ENCODE measurements around the gene CPNE4.

CPNE4 gene

GRCh38 chr3:131881777-131882176 is 153.0 kb downstream of the CPNE4 start:
- peaks cover 10% of the 10 kb centered on the region for H3K4me1 ChIP-seq (ENCODE audit: control insufficient read depth, insufficient read depth, low read length)
- no peak overlapping the region for H3K9ac ChIP-seq (ENCODE audit: low read depth, low read length)
- H3K27me3 ChIP-seq (ENCODE audit: control insufficient read depth, insufficient read depth, low read length): no peaks in the 10 kb centered on the region
- H3K9me3 ChIP-seq (replicated peaks; ENCODE audit: low read length): no peaks in the 10 kb centered on the region
- H3K36me3 ChIP-seq (ENCODE audit: insufficient read depth, low read length): no peaks in the 10 kb centered on the region
- H3K4me2 ChIP-seq (ENCODE audit: low read length): no peak overlapping the region
- H3K4me3 ChIP-seq (ENCODE audit: low read length): no peak overlapping the region

DNA sequence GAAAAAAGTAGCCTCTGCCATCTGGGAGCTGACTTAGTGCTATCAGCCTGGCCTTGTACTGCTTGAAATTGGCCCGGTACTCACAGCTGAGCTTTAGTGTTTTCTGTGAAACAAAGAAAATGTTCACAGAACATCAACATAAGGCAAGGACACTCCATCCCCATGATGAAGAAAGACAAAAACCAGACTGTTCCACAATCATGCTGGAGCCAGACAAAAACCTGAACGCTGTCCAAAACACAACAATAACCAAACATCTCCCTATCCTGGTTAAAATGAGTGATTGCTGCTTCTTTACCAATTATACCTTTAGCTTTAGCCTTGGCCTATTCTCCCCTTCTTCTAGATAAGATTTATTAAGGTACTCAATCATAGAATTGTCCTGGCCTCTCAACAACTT is 153.9 kb downstream of the CPNE4 start:
- no peaks in the 10 kb centered on the region for H3K36me3 ChIP-seq (ENCODE audit: insufficient read depth, low read length)
- no peaks in the 10 kb centered on the region for H3K27me3 ChIP-seq (ENCODE audit: control insufficient read depth, insufficient read depth, low read length)
- H3K4me2 ChIP-seq (ENCODE audit: low read length): no peak overlapping the region
- no peak overlapping the region for H3K9ac ChIP-seq (ENCODE audit: low read depth, low read length)
- peaks cover 10% of the 10 kb centered on the region for H3K4me1 ChIP-seq (ENCODE audit: control insufficient read depth, insufficient read depth, low read length)
- no peaks in the 10 kb centered on the region for H3K9me3 ChIP-seq (replicated peaks; ENCODE audit: low read length)
- H3K4me3 ChIP-seq (ENCODE audit: low read length): no peak overlapping the region

DNA sequence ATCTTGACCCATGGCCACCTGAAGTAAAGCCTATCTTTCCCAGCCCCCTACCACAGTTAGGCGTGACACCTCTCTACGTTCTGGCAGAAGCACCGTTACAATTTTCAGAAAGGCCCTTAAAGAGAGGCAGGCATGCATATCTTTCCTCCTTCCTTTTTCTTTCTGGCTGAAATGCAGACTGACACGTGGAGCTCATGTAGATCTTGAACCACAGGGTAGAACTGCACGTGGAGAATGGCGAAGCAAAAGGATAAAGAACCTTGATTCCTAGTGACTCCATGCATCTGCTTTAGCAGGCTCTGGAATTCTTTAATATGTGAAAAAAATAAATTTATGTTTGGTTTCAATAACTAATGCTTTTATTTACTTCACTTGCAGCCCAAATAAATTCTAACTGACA is 166.6 kb downstream of the CPNE4 start:
- Histone ChIP-seq H3K4me2 (ENCODE audit: low read length) (no peak overlapping the region), H3K4me1 (ENCODE audit: control insufficient read depth, insufficient read depth, low read length) (no peaks in the 10 kb centered on the region), H3K9me3 (replicated peaks; ENCODE audit: low read length) (no peaks in the 10 kb centered on the region), H3K4me3 (ENCODE audit: low read length) (no peak overlapping the region), H3K36me3 (ENCODE audit: insufficient read depth, low read length) (no peaks in the 10 kb centered on the region), H3K27me3 (ENCODE audit: control insufficient read depth, insufficient read depth, low read length) (peaks cover 7% of the 10 kb centered on the region), H3K9ac (ENCODE audit: low read depth, low read length) (no peak overlapping the region)

DNA sequence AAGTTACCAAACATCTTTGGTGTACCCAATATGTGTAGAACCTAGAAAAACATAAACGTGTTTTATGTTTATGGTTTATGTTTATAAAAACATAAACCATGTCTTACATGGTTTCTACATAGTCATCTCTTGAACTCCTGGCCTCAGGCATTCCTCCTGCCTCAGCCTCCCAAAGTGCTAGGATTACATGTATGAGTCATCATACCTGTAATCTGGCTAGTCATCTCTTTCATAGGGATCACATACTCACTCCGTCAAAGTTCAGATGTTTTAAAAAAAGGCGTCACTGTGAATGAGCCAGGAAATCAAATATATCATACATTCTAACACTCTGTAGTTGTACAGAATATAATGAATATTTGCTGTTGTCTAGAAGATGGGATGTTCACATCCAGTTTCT is 178.6 kb downstream of the CPNE4 start:
- Histone ChIP-seq H3K36me3 (ENCODE audit: insufficient read depth, low read length) (no peaks in the 10 kb centered on the region), H3K4me1 (ENCODE audit: control insufficient read depth, insufficient read depth, low read length) (no peaks in the 10 kb centered on the region), H3K9me3 (replicated peaks; ENCODE audit: low read length) (no peaks in the 10 kb centered on the region), H3K4me3 (ENCODE audit: low read length) (no peak overlapping the region), H3K4me2 (ENCODE audit: low read length) (no peak overlapping the region), H3K9ac (ENCODE audit: low read depth, low read length) (no peak overlapping the region), H3K27me3 (ENCODE audit: control insufficient read depth, insufficient read depth, low read length) (no peaks in the 10 kb centered on the region)

DNA sequence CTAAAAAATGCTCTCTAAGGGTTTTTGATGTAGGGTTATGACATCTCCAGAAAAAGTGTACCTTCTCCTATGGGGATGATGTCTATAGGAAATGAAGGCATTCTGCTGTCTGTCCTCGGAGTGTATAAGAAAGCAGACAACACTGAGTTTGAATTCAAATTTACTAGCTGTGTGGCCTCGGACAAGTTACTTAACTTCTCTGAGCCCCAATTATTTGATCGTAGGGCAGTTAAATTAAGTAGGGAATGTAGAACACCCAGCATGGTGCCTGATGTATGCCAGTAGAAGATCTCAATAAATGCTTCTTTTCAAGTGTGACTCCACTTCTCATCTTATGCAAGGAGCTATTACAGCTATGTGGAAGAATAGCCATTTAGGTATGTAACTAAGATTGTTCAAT is 184.6 kb downstream of the CPNE4 start:
- H3K27me3 ChIP-seq (ENCODE audit: control insufficient read depth, insufficient read depth, low read length): peaks cover 3% of the 10 kb centered on the region
- H3K4me1 ChIP-seq (ENCODE audit: control insufficient read depth, insufficient read depth, low read length): no peaks in the 10 kb centered on the region
- H3K9ac ChIP-seq (ENCODE audit: low read depth, low read length): no peak overlapping the region
- no peak overlapping the region for H3K4me3 ChIP-seq (ENCODE audit: low read length)
- H3K36me3 ChIP-seq (ENCODE audit: insufficient read depth, low read length): no peaks in the 10 kb centered on the region
- H3K9me3 ChIP-seq (replicated peaks; ENCODE audit: low read length): no peaks in the 10 kb centered on the region
- no peak overlapping the region for H3K4me2 ChIP-seq (ENCODE audit: low read length)

- Histone ChIP-seq H3K9me3 (replicated peaks; ENCODE audit: low read length) (no peaks in the 10 kb centered on the region), H3K9ac (ENCODE audit: low read depth, low read length) (no peak overlapping the region), H3K27me3 (ENCODE audit: control insufficient read depth, insufficient read depth, low read length) (peaks cover 3% of the 10 kb centered on the region), H3K4me1 (ENCODE audit: control insufficient read depth, insufficient read depth, low read length) (no peaks in the 10 kb centered on the region), H3K4me3 (ENCODE audit: low read length) (no peak overlapping the region), H3K36me3 (ENCODE audit: insufficient read depth, low read length) (no peaks in the 10 kb centered on the region), H3K4me2 (ENCODE audit: low read length) (no peak overlapping the region)
Observed at GRCh38 chr3:131849616-131850015, 185.2 kb downstream of the CPNE4 start.

- H3K9me3 ChIP-seq (replicated peaks; ENCODE audit: low read length): no peaks in the 10 kb centered on the region
- no peaks in the 10 kb centered on the region for H3K4me1 ChIP-seq (ENCODE audit: control insufficient read depth, insufficient read depth, low read length)
- H3K27me3 ChIP-seq (ENCODE audit: control insufficient read depth, insufficient read depth, low read length): peaks cover 3% of the 10 kb centered on the region
- H3K9ac ChIP-seq (ENCODE audit: low read depth, low read length): no peak overlapping the region
- H3K4me2 ChIP-seq (ENCODE audit: low read length): no peak overlapping the region
- H3K36me3 ChIP-seq (ENCODE audit: insufficient read depth, low read length): no peaks in the 10 kb centered on the region
- no peak overlapping the region for H3K4me3 ChIP-seq (ENCODE audit: low read length)
Observed at GRCh38 chr3:131847966-131848510, 186.8 kb downstream of the CPNE4 start.

GRCh38 chr3:131846296-131846924 is 188.4 kb downstream of the CPNE4 start:
- no peaks in the 10 kb centered on the region for H3K9me3 ChIP-seq (replicated peaks; ENCODE audit: low read length)
- no peak overlapping the region for H3K4me2 ChIP-seq (ENCODE audit: low read length)
- peaks cover 3% of the 10 kb centered on the region for H3K27me3 ChIP-seq (ENCODE audit: control insufficient read depth, insufficient read depth, low read length)
- no peak overlapping the region for H3K4me3 ChIP-seq (ENCODE audit: low read length)
- no peaks in the 10 kb centered on the region for H3K36me3 ChIP-seq (ENCODE audit: insufficient read depth, low read length)
- H3K4me1 ChIP-seq (ENCODE audit: control insufficient read depth, insufficient read depth, low read length): no peaks in the 10 kb centered on the region
- no peak overlapping the region for H3K9ac ChIP-seq (ENCODE audit: low read depth, low read length)

- no peak overlapping the region for H3K4me2 ChIP-seq (ENCODE audit: low read length)
- H3K9me3 ChIP-seq (replicated peaks; ENCODE audit: low read length): no peaks in the 10 kb centered on the region
Observed at GRCh38 chr3:131843174-131843573, 191.6 kb downstream of the CPNE4 start.

GRCh38 chr3:131840156-131840797 is 194.5 kb downstream of the CPNE4 start:
- H3K4me1 ChIP-seq (ENCODE audit: control insufficient read depth, insufficient read depth, low read length): peaks cover 12% of the 10 kb centered on the region
- H3K27me3 ChIP-seq (ENCODE audit: control insufficient read depth, insufficient read depth, low read length): peaks cover 2% of the 10 kb centered on the region
- no peaks in the 10 kb centered on the region for H3K36me3 ChIP-seq (ENCODE audit: insufficient read depth, low read length)
- H3K4me3 ChIP-seq (ENCODE audit: low read length): no peak overlapping the region
- no peak overlapping the region for H3K4me2 ChIP-seq (ENCODE audit: low read length)
- H3K9ac ChIP-seq (ENCODE audit: low read depth, low read length): no peak overlapping the region
- H3K9me3 ChIP-seq (replicated peaks; ENCODE audit: low read length): no peaks in the 10 kb centered on the region

More at GRCh38 chr3:131843174-131843573, 191.6 kb downstream of the CPNE4 start:
- no peak overlapping the region for H3K4me3 ChIP-seq (ENCODE audit: low read length)
- no peaks in the 10 kb centered on the region for H3K36me3 ChIP-seq (ENCODE audit: insufficient read depth, low read length)
- no peaks in the 10 kb centered on the region for H3K27me3 ChIP-seq (ENCODE audit: control insufficient read depth, insufficient read depth, low read length)
- no peak overlapping the region for H3K9ac ChIP-seq (ENCODE audit: low read depth, low read length)
- H3K4me1 ChIP-seq (ENCODE audit: control insufficient read depth, insufficient read depth, low read length): peaks cover 12% of the 10 kb centered on the region

GRCh38 chr3:131835906-131836305 is 198.9 kb downstream of the CPNE4 start:
- Histone ChIP-seq H3K4me2 (ENCODE audit: low read length) (no peak overlapping the region), H3K36me3 (ENCODE audit: insufficient read depth, low read length) (no peaks in the 10 kb centered on the region), H3K9ac (ENCODE audit: low read depth, low read length) (no peak overlapping the region), H3K4me3 (ENCODE audit: low read length) (no peak overlapping the region), H3K9me3 (replicated peaks; ENCODE audit: low read length) (no peaks in the 10 kb centered on the region), H3K4me1 (ENCODE audit: control insufficient read depth, insufficient read depth, low read length) (peaks cover 12% of the 10 kb centered on the region), H3K27me3 (ENCODE audit: control insufficient read depth, insufficient read depth, low read length) (peaks cover 2% of the 10 kb centered on the region)

DNA sequence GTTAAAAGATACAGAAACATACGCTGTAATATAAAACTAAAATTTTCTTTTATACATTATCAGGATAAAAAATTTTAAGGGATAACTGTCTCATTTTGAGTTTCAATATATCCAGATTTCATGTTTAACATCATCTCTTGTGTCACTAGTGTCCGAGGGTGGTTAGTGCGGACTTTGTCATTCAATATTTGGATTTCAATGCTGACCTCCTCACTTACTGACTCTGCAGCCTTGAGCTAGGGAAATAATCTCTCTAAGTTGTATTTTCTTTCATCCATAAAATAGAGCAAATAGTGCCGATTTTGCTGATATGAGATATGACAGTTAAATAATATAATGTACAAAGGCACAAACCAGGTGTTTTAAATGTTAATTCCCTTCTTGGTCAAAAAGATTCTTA is 203.2 kb downstream of the CPNE4 start:
- Histone ChIP-seq H3K4me3 (ENCODE audit: low read length) (no peak overlapping the region), H3K36me3 (ENCODE audit: insufficient read depth, low read length) (no peaks in the 10 kb centered on the region), H3K4me2 (ENCODE audit: low read length) (no peak overlapping the region), H3K4me1 (ENCODE audit: control insufficient read depth, insufficient read depth, low read length) (no peaks in the 10 kb centered on the region), H3K27me3 (ENCODE audit: control insufficient read depth, insufficient read depth, low read length) (no peaks in the 10 kb centered on the region), H3K9ac (ENCODE audit: low read depth, low read length) (no peak overlapping the region), H3K9me3 (replicated peaks; ENCODE audit: low read length) (no peaks in the 10 kb centered on the region)

Measured in skeletal muscle satellite cell (primary cell).